Measurements from ENCODE around the gene CYP24A1.

Gene CYP24A1

DNA sequence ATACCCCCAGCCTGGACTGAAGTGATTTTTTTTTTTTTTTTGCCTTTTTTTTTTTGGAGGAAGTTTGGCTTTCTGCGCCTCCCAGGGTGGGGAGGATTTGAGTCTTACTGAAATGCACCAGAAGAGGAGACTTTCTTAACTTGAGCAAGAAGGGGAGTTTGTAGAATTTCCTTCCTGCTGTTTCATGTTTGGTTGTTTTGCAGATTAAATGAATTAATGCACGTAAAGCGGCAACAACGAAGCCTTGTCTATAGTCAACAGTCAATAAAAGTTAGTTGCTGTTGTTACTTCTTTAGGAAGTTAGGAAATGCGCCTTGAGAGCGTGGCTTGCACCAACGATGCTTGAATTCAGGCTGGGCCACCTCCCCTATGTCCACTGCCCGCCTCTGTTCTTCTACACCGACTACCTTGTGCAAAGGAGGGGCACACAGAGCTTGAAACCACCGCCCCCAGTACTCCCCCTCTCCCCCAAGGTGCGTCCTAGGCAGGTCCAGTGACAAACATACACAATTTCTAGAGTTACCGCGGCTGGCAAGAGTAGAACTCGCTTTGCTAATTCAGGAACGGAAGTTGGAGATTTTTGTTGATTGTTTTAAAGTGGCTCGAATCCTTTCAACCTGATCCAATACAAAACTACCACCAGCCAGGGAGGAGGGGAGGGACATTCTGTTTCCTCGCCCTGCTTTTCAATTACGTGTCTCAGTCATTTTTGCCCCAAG is 830 bp upstream of the CYP24A1 start:
- Histone ChIP-seq H3K18ac (ENCODE audit: low read length) (peak overlapping the region; percentile 29), H3K14ac (ENCODE audit: low read length) (peak overlapping the region; percentile 25), H3K79me1 (ENCODE audit: low read depth, low read length) (no peaks in the 10 kb centered on the region), H3K27ac (replicated peaks; ENCODE audit: low read length) (no peak overlapping the region), H2BK5ac (ENCODE audit: low read length) (no peak overlapping the region), H2AFZ (ENCODE audit: low read length) (peak overlapping the region; percentile 69), H3K23ac (ENCODE audit: low read depth, low read length, poor library complexity) (no peak overlapping the region), H3K36me3 (replicated peaks in 1 of 2; ENCODE audit: control insufficient read depth in 2 of 2, insufficient read depth in 2 of 2, low read length in 2 of 2) (no peaks in the 10 kb centered on the region), H3K4ac (ENCODE audit: low read length) (no peak overlapping the region), H2BK15ac (ENCODE audit: low read length) (no peak overlapping the region), H2AK5ac (ENCODE audit: low read depth, low read length) (no peak overlapping the region), H3K4me3 (ENCODE audit: low read length in 2 of 2) (no peak overlapping the region), H4K8ac (ENCODE audit: low read depth, low read length) (no peak overlapping the region), H3K9ac (ENCODE audit: low read depth, low read length, poor library complexity) (no peak overlapping the region), H4K91ac (ENCODE audit: low read depth, low read length, poor library complexity) (no peak overlapping the region), H3K4me2 (ENCODE audit: insufficient read depth, low read length, poor library complexity, severe bottlenecking) (peak overlapping the region; percentile 85), H3K4me1 (ENCODE audit: control insufficient read depth in 2 of 2, insufficient read depth in 1 of 2, low read depth in 1 of 2, low read length in 2 of 2) (peaks cover 11 to 14% of the 10 kb centered on the region in 2 donors), H3K9me3 (replicated peaks in 1 of 2; ENCODE audit: control insufficient read depth in 2 of 2, insufficient read depth in 1 of 2, low read depth in 1 of 2, low read length in 2 of 2) (no peaks in the 10 kb centered on the region), H3K27me3 (ENCODE audit: control insufficient read depth in 3 of 3, insufficient read depth in 3 of 3, low read depth in 1 of 3, low read length in 3 of 3) (peaks cover 19 to 74% (median 48%) of the 10 kb centered on the region in 3 experiments), H2BK120ac (ENCODE audit: low read depth, low read length) (no peak overlapping the region), H2BK12ac (ENCODE audit: low read length) (no peak overlapping the region)
- DNase-seq (ENCODE audit: low spot score) = peak; percentile 18
- WGBS, 2 donors (ENCODE audit: extremely low coverage in 2 of 2, insufficient read length in 2 of 2, insufficient replicate concordance in 1 of 2) = no CpG with 5 or more reads among the region's 18 CpGs

DNA sequence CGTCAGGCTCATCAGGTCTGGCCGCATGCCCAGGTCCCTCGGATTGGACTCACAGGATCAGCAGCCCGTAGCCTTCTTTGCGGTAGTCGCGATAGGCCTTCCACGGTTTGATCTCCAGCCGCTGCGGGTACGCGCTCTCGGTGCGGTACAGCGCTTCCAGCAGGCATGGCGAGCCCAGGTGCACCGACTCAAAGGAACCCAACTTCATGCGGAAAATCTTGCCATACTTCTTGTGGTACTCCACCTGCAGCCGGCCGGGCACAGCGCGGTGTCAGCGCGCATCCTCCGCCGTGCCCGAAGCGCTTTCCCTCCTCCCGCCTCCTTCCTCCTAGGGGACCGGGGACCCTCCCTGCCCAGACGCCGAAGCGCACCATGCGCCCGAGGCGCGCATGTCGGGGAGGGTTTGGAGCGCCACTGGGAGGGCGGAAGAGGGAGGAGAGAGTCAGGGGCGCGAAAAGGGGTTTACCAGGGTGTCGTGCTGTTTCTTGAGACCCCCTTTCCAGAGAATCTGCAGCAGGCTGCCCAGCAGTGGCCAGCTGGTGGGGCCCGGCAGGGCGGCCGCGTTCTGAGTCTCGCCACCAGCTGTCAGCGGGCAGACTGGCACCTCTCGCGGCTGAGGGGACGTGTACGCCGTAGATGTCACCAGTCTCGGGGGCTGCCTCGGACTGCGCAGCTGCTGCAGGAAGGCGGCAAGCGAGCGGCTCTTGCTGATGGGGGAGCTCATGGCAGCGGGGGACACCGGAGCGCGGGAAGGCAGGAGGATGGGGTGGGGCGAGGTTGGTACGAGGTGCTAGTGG is 732 bp downstream of the CYP24A1 start:
- H4K8ac ChIP-seq (ENCODE audit: low read depth, low read length) = no peak overlapping the region
- H3K14ac ChIP-seq (ENCODE audit: low read length) = peak overlapping the region; percentile 27
- H2BK120ac ChIP-seq (ENCODE audit: low read depth, low read length) = no peak overlapping the region
- no peak overlapping the region for H2BK15ac ChIP-seq (ENCODE audit: low read length)
- H4K91ac ChIP-seq (ENCODE audit: low read depth, low read length, poor library complexity) = no peak overlapping the region
- H3K79me1 ChIP-seq (ENCODE audit: low read depth, low read length) = no peaks in the 10 kb centered on the region
- peaks cover 11 to 14% of the 10 kb centered on the region in 2 donors for H3K4me1 ChIP-seq (ENCODE audit: control insufficient read depth in 2 of 2, insufficient read depth in 1 of 2, low read depth in 1 of 2, low read length in 2 of 2)
- peak overlapping the region in 1 of 2 donors; percentile 72 for H3K4me3 ChIP-seq (ENCODE audit: low read length in 2 of 2)
- H3K27me3 ChIP-seq (ENCODE audit: control insufficient read depth in 3 of 3, insufficient read depth in 3 of 3, low read depth in 1 of 3, low read length in 3 of 3) = peaks cover 19 to 87% (median 48%) of the 10 kb centered on the region in 3 experiments
- no peaks in the 10 kb centered on the region for H3K9me3 ChIP-seq (replicated peaks in 1 of 2; ENCODE audit: control insufficient read depth in 2 of 2, insufficient read depth in 1 of 2, low read depth in 1 of 2, low read length in 2 of 2)
- H3K9ac ChIP-seq (ENCODE audit: low read depth, low read length, poor library complexity) = peak overlapping the region; percentile 78
- peak; percentile 49 for DNase-seq (ENCODE audit: low spot score)
- peak overlapping the region; percentile 85 for H3K4me2 ChIP-seq (ENCODE audit: insufficient read depth, low read length, poor library complexity, severe bottlenecking)
- peak overlapping the region; percentile 40 for H3K23ac ChIP-seq (ENCODE audit: low read depth, low read length, poor library complexity)
- no peak overlapping the region for H2BK12ac ChIP-seq (ENCODE audit: low read length)
- no CpG with 5 or more reads among the region's 66 CpGs for WGBS, 2 donors (ENCODE audit: extremely low coverage in 2 of 2, insufficient read length in 2 of 2, insufficient replicate concordance in 1 of 2)
- no peaks in the 10 kb centered on the region for H3K36me3 ChIP-seq (replicated peaks in 1 of 2; ENCODE audit: control insufficient read depth in 2 of 2, insufficient read depth in 2 of 2, low read length in 2 of 2)
- H2AK5ac ChIP-seq (ENCODE audit: low read depth, low read length) = no peak overlapping the region
- no peak overlapping the region for H3K4ac ChIP-seq (ENCODE audit: low read length)
- peak overlapping the region; percentile 41 for H3K18ac ChIP-seq (ENCODE audit: low read length)
- H2BK5ac ChIP-seq (ENCODE audit: low read length) = peak overlapping the region; percentile 70
- no peak overlapping the region for H3K27ac ChIP-seq (replicated peaks; ENCODE audit: low read length)
- peak overlapping the region; percentile 69 for H2AFZ ChIP-seq (ENCODE audit: low read length)

DNA sequence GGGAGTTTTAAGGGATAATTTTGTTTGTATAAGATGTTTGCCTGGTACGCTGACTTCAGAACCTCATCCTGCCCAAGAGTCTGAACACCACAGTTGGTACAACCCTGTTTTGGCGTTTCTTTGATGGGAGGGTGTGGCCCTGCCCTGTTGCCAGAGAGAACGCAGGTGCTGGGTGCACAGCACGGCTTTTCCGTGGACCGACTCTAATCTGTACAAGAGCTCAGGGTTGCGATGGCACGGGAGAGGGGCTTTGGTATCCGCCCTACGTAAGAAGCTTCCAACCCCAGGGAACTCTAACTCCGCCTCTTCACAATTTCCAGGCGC is 1.3 kb downstream of the CYP24A1 start:
- H4K8ac ChIP-seq (ENCODE audit: low read depth, low read length) = no peak overlapping the region
- no peak for DNase-seq (ENCODE audit: low spot score)
- peaks cover 11 to 14% of the 10 kb centered on the region in 2 donors for H3K4me1 ChIP-seq (ENCODE audit: control insufficient read depth in 2 of 2, insufficient read depth in 1 of 2, low read depth in 1 of 2, low read length in 2 of 2)
- H4K91ac ChIP-seq (ENCODE audit: low read depth, low read length, poor library complexity) = no peak overlapping the region
- H2BK5ac ChIP-seq (ENCODE audit: low read length) = no peak overlapping the region
- no peak overlapping the region for H3K18ac ChIP-seq (ENCODE audit: low read length)
- no peak overlapping the region for H3K27ac ChIP-seq (replicated peaks; ENCODE audit: low read length)
- H3K4ac ChIP-seq (ENCODE audit: low read length) = no peak overlapping the region
- peaks cover 19 to 92% (median 49%) of the 10 kb centered on the region in 3 experiments for H3K27me3 ChIP-seq (ENCODE audit: control insufficient read depth in 3 of 3, insufficient read depth in 3 of 3, low read depth in 1 of 3, low read length in 3 of 3)
- no peaks in the 10 kb centered on the region for H3K36me3 ChIP-seq (replicated peaks in 1 of 2; ENCODE audit: control insufficient read depth in 2 of 2, insufficient read depth in 2 of 2, low read length in 2 of 2)
- no CpG with 5 or more reads among the region's 12 CpGs for WGBS, 2 donors (ENCODE audit: extremely low coverage in 2 of 2, insufficient read length in 2 of 2, insufficient replicate concordance in 1 of 2)
- no peak overlapping the region for H2BK12ac ChIP-seq (ENCODE audit: low read length)
- no peaks in the 10 kb centered on the region for H3K79me1 ChIP-seq (ENCODE audit: low read depth, low read length)
- H3K23ac ChIP-seq (ENCODE audit: low read depth, low read length, poor library complexity) = no peak overlapping the region
- no peak overlapping the region for H2BK15ac ChIP-seq (ENCODE audit: low read length)
- H3K4me3 ChIP-seq (ENCODE audit: low read length in 2 of 2) = peak overlapping the region in 1 of 2 donors; percentile 72
- H2AFZ ChIP-seq (ENCODE audit: low read length) = peak overlapping the region; percentile 69
- peak overlapping the region; percentile 85 for H3K4me2 ChIP-seq (ENCODE audit: insufficient read depth, low read length, poor library complexity, severe bottlenecking)
- H2AK5ac ChIP-seq (ENCODE audit: low read depth, low read length) = no peak overlapping the region
- no peak overlapping the region for H2BK120ac ChIP-seq (ENCODE audit: low read depth, low read length)
- no peaks in the 10 kb centered on the region for H3K9me3 ChIP-seq (replicated peaks in 1 of 2; ENCODE audit: control insufficient read depth in 2 of 2, insufficient read depth in 1 of 2, low read depth in 1 of 2, low read length in 2 of 2)
- H3K9ac ChIP-seq (ENCODE audit: low read depth, low read length, poor library complexity) = no peak overlapping the region
- no peak overlapping the region for H3K14ac ChIP-seq (ENCODE audit: low read length)

DNA sequence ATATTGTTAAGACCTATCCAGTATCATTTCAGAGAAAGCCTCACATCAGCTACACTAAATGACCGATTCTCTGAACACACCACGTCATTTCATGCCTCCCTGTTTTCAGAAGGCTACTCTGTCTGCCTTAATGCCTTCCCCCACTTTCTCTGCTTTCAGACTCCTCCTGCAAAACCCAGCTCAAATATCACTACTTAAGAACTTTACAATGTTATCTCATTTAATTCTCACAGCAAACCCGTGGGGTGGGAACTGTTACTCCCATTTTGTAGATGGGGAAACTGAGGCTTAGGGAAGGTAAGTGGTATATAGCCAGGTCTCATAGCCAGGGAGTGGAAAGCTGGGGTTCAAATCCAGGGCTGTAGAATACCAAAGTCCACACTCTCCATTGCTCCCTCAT is 2.8 kb downstream of the CYP24A1 start:
- Histone ChIP-seq H3K79me1 (ENCODE audit: low read depth, low read length) (no peaks in the 10 kb centered on the region), H4K8ac (ENCODE audit: low read depth, low read length) (no peak overlapping the region), H3K27ac (replicated peaks; ENCODE audit: low read length) (no peak overlapping the region), H3K23ac (ENCODE audit: low read depth, low read length, poor library complexity) (no peak overlapping the region), H3K9me3 (replicated peaks in 1 of 2; ENCODE audit: control insufficient read depth in 2 of 2, insufficient read depth in 1 of 2, low read depth in 1 of 2, low read length in 2 of 2) (no peaks in the 10 kb centered on the region), H3K9ac (ENCODE audit: low read depth, low read length, poor library complexity) (no peak overlapping the region), H2BK120ac (ENCODE audit: low read depth, low read length) (no peak overlapping the region), H3K18ac (ENCODE audit: low read length) (no peak overlapping the region), H3K27me3 (ENCODE audit: control insufficient read depth in 3 of 3, insufficient read depth in 3 of 3, low read depth in 1 of 3, low read length in 3 of 3) (peaks cover 19 to 95% (median 49%) of the 10 kb centered on the region in 3 experiments), H4K91ac (ENCODE audit: low read depth, low read length, poor library complexity) (no peak overlapping the region), H2AFZ (ENCODE audit: low read length) (no peak overlapping the region), H2AK5ac (ENCODE audit: low read depth, low read length) (no peak overlapping the region), H3K4me3 (ENCODE audit: low read length in 2 of 2) (no peak overlapping the region), H3K4ac (ENCODE audit: low read length) (no peak overlapping the region), H3K36me3 (replicated peaks in 1 of 2; ENCODE audit: control insufficient read depth in 2 of 2, insufficient read depth in 2 of 2, low read length in 2 of 2) (no peaks in the 10 kb centered on the region), H2BK15ac (ENCODE audit: low read length) (no peak overlapping the region), H2BK12ac (ENCODE audit: low read length) (no peak overlapping the region), H2BK5ac (ENCODE audit: low read length) (no peak overlapping the region), H3K4me1 (ENCODE audit: control insufficient read depth in 2 of 2, insufficient read depth in 1 of 2, low read depth in 1 of 2, low read length in 2 of 2) (peaks cover 11 to 14% of the 10 kb centered on the region in 2 donors), H3K4me2 (ENCODE audit: insufficient read depth, low read length, poor library complexity, severe bottlenecking) (no peak overlapping the region), H3K14ac (ENCODE audit: low read length) (no peak overlapping the region)
- no CpG with 5 or more reads among the region's 3 CpGs for WGBS, 2 donors (ENCODE audit: extremely low coverage in 2 of 2, insufficient read length in 2 of 2, insufficient replicate concordance in 1 of 2)
- DNase-seq (ENCODE audit: low spot score) = no peak

All from neuronal stem cell (in vitro differentiated cells).